SIG-M5 treated with dmso at 0.1 percent for 504 hours (cell line): ENCODE data around the gene MPPED2.
A peak's percentile ranks its signal among the peaks of the same experiment; 100 is the strongest.

ENCODE experiments used
- DNase-seq: peaks from one replicate; lab custom pipeline; 2025; ENCODE audit not compliant: unreplicated experiment; lab: John Stamatoyannopoulos, UW

Gene MPPED2

GRCh38 chr11:30455025-30455424 lies 131.1 kb downstream of the MPPED2 start:
- no peak for DNase-seq

- DNase-seq, result no peak
Observed at GRCh38 chr11:30454541-30454940, 131.6 kb downstream of the MPPED2 start.

- DNase-seq, result no peak
Observed at GRCh38 chr11:30454111-30454510, 132.0 kb downstream of the MPPED2 start.

- no peak for DNase-seq
Observed at GRCh38 chr11:30453705-30454104, 132.4 kb downstream of the MPPED2 start.

GRCh38 chr11:30452842-30453241 lies 133.3 kb downstream of the MPPED2 start:
- no peak for DNase-seq

- no peak for DNase-seq
Observed at GRCh38 chr11:30452114-30452513, 134.0 kb downstream of the MPPED2 start.

- DNase-seq, result no peak
Observed at GRCh38 chr11:30451626-30452025, 134.5 kb downstream of the MPPED2 start.

- DNase-seq, result no peak
Observed at GRCh38 chr11:30451167-30451566, 135.0 kb downstream of the MPPED2 start.

GRCh38 chr11:30447058-30447640 lies 139.0 kb downstream of the MPPED2 start:
- no peak for DNase-seq

- no peak for DNase-seq
Observed at GRCh38 chr11:30446520-30446919, 139.6 kb downstream of the MPPED2 start.

- no peak for DNase-seq
Observed at GRCh38 chr11:30445056-30445455, 141.1 kb downstream of the MPPED2 start.

GRCh38 chr11:30440510-30440909 lies 145.6 kb downstream of the MPPED2 start:
- no peak for DNase-seq

GRCh38 chr11:30436801-30437200 lies 149.4 kb downstream of the MPPED2 start:
- DNase-seq, result no peak

- peak; percentile 2 for DNase-seq
Observed at GRCh38 chr11:30435488-30435887, 150.7 kb downstream of the MPPED2 start.

GRCh38 chr11:30434901-30435300 lies 151.3 kb downstream of the MPPED2 start:
- no peak for DNase-seq

GRCh38 chr11:30433831-30434230 lies 152.3 kb downstream of the MPPED2 start:
- DNase-seq, result no peak

- DNase-seq, result no peak
Observed at GRCh38 chr11:30432716-30433115, 153.4 kb downstream of the MPPED2 start.

GRCh38 chr11:30432178-30432577 lies 154.0 kb downstream of the MPPED2 start:
- no peak for DNase-seq

- DNase-seq, result no peak
Observed at GRCh38 chr11:30431127-30431814, 154.9 kb downstream of the MPPED2 start.

- no peak for DNase-seq
Observed at GRCh38 chr11:30429550-30429949, 156.6 kb downstream of the MPPED2 start.

- no peak for DNase-seq
Observed at GRCh38 chr11:30426781-30427180, 159.4 kb downstream of the MPPED2 start.

- no peak for DNase-seq
Observed at GRCh38 chr11:30424844-30425243, 161.3 kb downstream of the MPPED2 start.

- DNase-seq, result no peak
Observed at GRCh38 chr11:30424321-30424720, 161.8 kb downstream of the MPPED2 start.
